ENCODE results near the gene SLC32A1.
A peak's percentile ranks its signal among the peaks of the same experiment; 100 is the strongest.

The SLC32A1 gene

GRCh38 chr20:38755324-38755910 lies 31.1 kb downstream of the SLC32A1 start:
- DNase-seq, result peak; percentile 28

GRCh38 chr20:38757145-38757775 lies 33.0 kb downstream of the SLC32A1 start:
- DNase-seq, result no peak

- DNase-seq, result no peak
Observed at GRCh38 chr20:38759106-38759505, 34.8 kb downstream of the SLC32A1 start.

- DNase-seq, result no peak
Observed at GRCh38 chr20:38760978-38761377, 36.7 kb downstream of the SLC32A1 start.

GRCh38 chr20:38762174-38762573 lies 37.9 kb downstream of the SLC32A1 start:
- DNase-seq, result no peak

- DNase-seq, result no peak
Observed at GRCh38 chr20:38763616-38764015, 39.3 kb downstream of the SLC32A1 start.

- no peak for DNase-seq
Observed at GRCh38 chr20:38764567-38765318, 40.5 kb downstream of the SLC32A1 start.

GRCh38 chr20:38766071-38766470 lies 41.8 kb downstream of the SLC32A1 start:
- no peak for DNase-seq

- DNase-seq, result no peak
Observed at GRCh38 chr20:38769376-38770295, 45.4 kb downstream of the SLC32A1 start.

- DNase-seq, result no peak
Observed at GRCh38 chr20:38770546-38770945, 46.3 kb downstream of the SLC32A1 start.

GRCh38 chr20:38770970-38771369 lies 46.7 kb downstream of the SLC32A1 start:
- DNase-seq, result no peak

- no peak for DNase-seq
Observed at GRCh38 chr20:38771621-38772020, 47.3 kb downstream of the SLC32A1 start.

- no peak for DNase-seq
Observed at GRCh38 chr20:38774167-38774566, 49.9 kb downstream of the SLC32A1 start.

- DNase-seq, result no peak
Observed at GRCh38 chr20:38776363-38776762, 52.1 kb downstream of the SLC32A1 start.
